HL-60 (cell line): ENCODE measurements around the gene ARRB2.

Source experiments
- DNase-seq, 2 experiments: peaks; one replicate each; pipeline ENCODE4 v3.0.0-alpha.2; 2010 to 2020; ENCODE audit warnings: low read depth in 1 of 2, low spot score in 1 of 2
- H3K27ac ChIP-seq: fragments of 250-450 bp; sonication (Bioruptor Pico); replicated peaks from 2 replicates; pipeline ENCODE4 v1.5.1; 2020; ENCODE audit warnings: mild to moderate bottlenecking, moderate library complexity
- H3K27me3 ChIP-seq: fragments of 250-450 bp; sonication (Bioruptor Pico); 2 replicates; pipeline ENCODE4 v1.5.1; 2021; ENCODE audit warnings: mild to moderate bottlenecking, moderate library complexity; ENCODE audit not compliant: insufficient read depth, poor library complexity, severe bottlenecking
- H3K4me3 ChIP-seq: replicated peaks from 2 replicates; pipeline ENCODE4 v1.5.1; 2011; ENCODE audit warnings: mild to moderate bottlenecking, control low read depth, low read length; ENCODE audit not compliant: insufficient read depth
- GABPA ChIP-seq: IDR thresholded peaks from 2 replicates; pipeline ENCODE4 v1.6.1; 2012; ENCODE audit warnings: low read depth
- POLR2AphosphoS5 ChIP-seq: IDR thresholded peaks from 2 replicates; pipeline ENCODE4 v1.6.1; 2012; ENCODE audit warnings: low read depth
- SPI1 ChIP-seq: IDR thresholded peaks from 2 replicates; pipeline ENCODE4 v1.6.1; 2012; ENCODE audit warnings: low read depth, mild to moderate bottlenecking, borderline replicate concordance
- TF ChIP-seq, protein P1 (sequence below): IDR thresholded peaks from one replicate; pipeline ENCODE4 v1.5.1; 2011; ENCODE audit warnings: low read length, control low read depth, inconsistent platforms; ENCODE audit not compliant: insufficient read depth
- TF ChIP-seq, protein P2 (sequence below): IDR thresholded peaks from 2 replicates; pipeline ENCODE4 v1.6.1; 2012; ENCODE audit warnings: low read depth; ENCODE audit not compliant: insufficient replicate concordance

The ARRB2 gene

DNA sequence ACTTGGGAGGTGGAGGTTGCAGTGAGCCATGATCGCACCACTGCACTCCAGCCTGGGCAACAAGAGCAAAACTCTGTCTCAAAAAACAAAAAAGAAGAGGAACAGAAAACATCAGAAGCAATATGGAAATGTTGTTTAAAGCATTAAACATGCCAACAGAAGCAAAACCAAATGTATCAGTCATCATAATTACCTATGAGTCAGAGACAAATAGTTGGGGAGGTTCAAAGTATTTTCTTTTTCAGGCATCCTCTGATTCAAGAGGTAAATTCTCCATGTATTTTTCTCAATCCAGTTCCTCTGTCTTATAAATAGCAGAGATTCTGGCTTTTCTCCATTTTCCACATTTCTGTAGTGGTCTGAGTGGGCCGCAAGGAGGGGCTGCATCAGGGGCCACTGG is 59.2 kb downstream of the ARRB2 start:
- Histone ChIP-seq H3K27me3 (no peaks in the 10 kb centered on the region), H3K27ac (no peak overlapping the region), H3K4me3 (no peak overlapping the region)
- TF ChIP-seq, protein P1, sequence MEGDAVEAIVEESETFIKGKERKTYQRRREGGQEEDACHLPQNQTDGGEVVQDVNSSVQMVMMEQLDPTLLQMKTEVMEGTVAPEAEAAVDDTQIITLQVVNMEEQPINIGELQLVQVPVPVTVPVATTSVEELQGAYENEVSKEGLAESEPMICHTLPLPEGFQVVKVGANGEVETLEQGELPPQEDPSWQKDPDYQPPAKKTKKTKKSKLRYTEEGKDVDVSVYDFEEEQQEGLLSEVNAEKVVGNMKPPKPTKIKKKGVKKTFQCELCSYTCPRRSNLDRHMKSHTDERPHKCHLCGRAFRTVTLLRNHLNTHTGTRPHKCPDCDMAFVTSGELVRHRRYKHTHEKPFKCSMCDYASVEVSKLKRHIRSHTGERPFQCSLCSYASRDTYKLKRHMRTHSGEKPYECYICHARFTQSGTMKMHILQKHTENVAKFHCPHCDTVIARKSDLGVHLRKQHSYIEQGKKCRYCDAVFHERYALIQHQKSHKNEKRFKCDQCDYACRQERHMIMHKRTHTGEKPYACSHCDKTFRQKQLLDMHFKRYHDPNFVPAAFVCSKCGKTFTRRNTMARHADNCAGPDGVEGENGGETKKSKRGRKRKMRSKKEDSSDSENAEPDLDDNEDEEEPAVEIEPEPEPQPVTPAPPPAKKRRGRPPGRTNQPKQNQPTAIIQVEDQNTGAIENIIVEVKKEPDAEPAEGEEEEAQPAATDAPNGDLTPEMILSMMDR = no peak
- no peak for TF ChIP-seq POLR2AphosphoS5
- no peak for TF ChIP-seq GABPA
- TF ChIP-seq, protein P2, sequence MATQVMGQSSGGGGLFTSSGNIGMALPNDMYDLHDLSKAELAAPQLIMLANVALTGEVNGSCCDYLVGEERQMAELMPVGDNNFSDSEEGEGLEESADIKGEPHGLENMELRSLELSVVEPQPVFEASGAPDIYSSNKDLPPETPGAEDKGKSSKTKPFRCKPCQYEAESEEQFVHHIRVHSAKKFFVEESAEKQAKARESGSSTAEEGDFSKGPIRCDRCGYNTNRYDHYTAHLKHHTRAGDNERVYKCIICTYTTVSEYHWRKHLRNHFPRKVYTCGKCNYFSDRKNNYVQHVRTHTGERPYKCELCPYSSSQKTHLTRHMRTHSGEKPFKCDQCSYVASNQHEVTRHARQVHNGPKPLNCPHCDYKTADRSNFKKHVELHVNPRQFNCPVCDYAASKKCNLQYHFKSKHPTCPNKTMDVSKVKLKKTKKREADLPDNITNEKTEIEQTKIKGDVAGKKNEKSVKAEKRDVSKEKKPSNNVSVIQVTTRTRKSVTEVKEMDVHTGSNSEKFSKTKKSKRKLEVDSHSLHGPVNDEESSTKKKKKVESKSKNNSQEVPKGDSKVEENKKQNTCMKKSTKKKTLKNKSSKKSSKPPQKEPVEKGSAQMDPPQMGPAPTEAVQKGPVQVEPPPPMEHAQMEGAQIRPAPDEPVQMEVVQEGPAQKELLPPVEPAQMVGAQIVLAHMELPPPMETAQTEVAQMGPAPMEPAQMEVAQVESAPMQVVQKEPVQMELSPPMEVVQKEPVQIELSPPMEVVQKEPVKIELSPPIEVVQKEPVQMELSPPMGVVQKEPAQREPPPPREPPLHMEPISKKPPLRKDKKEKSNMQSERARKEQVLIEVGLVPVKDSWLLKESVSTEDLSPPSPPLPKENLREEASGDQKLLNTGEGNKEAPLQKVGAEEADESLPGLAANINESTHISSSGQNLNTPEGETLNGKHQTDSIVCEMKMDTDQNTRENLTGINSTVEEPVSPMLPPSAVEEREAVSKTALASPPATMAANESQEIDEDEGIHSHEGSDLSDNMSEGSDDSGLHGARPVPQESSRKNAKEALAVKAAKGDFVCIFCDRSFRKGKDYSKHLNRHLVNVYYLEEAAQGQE = no peak
- no peak for TF ChIP-seq SPI1
- no peak for DNase-seq
